K562 (cell line): ENCODE results near the gene EPS8.
A peak's percentile ranks its signal among the peaks of the same experiment; 100 is the strongest.

Experiments
- CBX2 ChIP-seq: fragments of 200-600 bp; sonication (generic); IDR thresholded peaks from one replicate; pipeline ENCODE4 v1.6.1; 2012; ENCODE audit warnings: mild to moderate bottlenecking, low read length, inconsistent platforms; ENCODE audit not compliant: insufficient read depth, poor library complexity, severe bottlenecking
- CBX5 ChIP-seq: IDR thresholded peaks from 2 replicates; pipeline ENCODE4 v1.6.1; 2014; ENCODE audit warnings: low read depth, borderline replicate concordance
- CTCF ChIP-seq, 3 experiments: IDR thresholded peaks in 2 of 3; conservative IDR thresholded peaks in 1 of 3; 2 replicates each; pipeline ENCODE4 v1.5.1; 2011 to 2012; ENCODE audit warnings: low read length in 3 of 3, mild to moderate bottlenecking in 3 of 3, control low read depth in 2 of 3, improper control_type of control experiment in 1 of 3, inconsistent platforms in 1 of 3, low read depth in 1 of 3, mixed read lengths in 1 of 3, moderate library complexity in 1 of 3; ENCODE audit not compliant: insufficient read depth in 2 of 3
- KDM4B ChIP-seq, 2 experiments: fragments of 450-650 bp in 1 of 2; sonication (generic) in 1 of 2; IDR thresholded peaks; 2 replicates each; pipeline ENCODE4 v1.6.1; 2016 to 2017; ENCODE audit warnings: borderline replicate concordance in 2 of 2, antibody characterized with exemption in 1 of 2, low read depth in 1 of 2, mild to moderate bottlenecking in 1 of 2
- TF ChIP-seq, protein P1 (sequence below): sonication (generic); formaldehyde crosslinking; IDR thresholded peaks from 2 replicates; pipeline ENCODE4 v1.9.0; 2022; ENCODE audit warnings: mild to moderate bottlenecking, missing genetic modification reagents

- no peak for TF ChIP-seq CBX5
- 0 out of 6 replicates have a peak, but pooled peaks of 1 of the 3 experiments have one; percentile 6 for TF ChIP-seq CTCF (IDR thresholded peaks at IDR 0.05 in 2 of 3, conservative IDR thresholded peaks at IDR 0.05 in 1 of 3; ENCODE audit: insufficient read depth in 2 of 3, low read depth in 1 of 3, low read length in 3 of 3)
- TF ChIP-seq, protein P1, sequence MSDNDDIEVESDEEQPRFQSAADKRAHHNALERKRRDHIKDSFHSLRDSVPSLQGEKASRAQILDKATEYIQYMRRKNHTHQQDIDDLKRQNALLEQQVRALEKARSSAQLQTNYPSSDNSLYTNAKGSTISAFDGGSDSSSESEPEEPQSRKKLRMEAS, result no peak
- TF ChIP-seq CBX2, result no peak
- no peak for TF ChIP-seq KDM4B (IDR thresholded peaks at IDR 0.05; ENCODE audit: borderline replicate concordance in 2 of 2, low read depth in 1 of 2)
Measured at GRCh38 chr12:15772405-15773018, 16.7 kb downstream of the EPS8 start.
